Smooth muscle cell (in vitro differentiated cells): Measurements from ENCODE around the gene TAF1C. TPM values are rescaled to one million over a fixed set of nuclear protein-coding genes. Genes with fewer than 3 reads are reported as not detected.

ENCODE experiments used
- DNase-seq: peaks from one replicate; lab custom pipeline; 2025; ENCODE audit not compliant: unreplicated experiment; lab: John Stamatoyannopoulos, UW
- H2AFZ ChIP-seq: fragments of 200-600 bp; sonication (generic); 2 replicates; pipeline ENCODE4 v1.6.0; 2016; ENCODE audit warnings: antibody characterized with exemption, low read depth, mild to moderate bottlenecking
- H3F3A ChIP-seq: fragments of 200-600 bp; sonication (generic); 2 replicates; pipeline ENCODE4 v1.6.0; 2017; ENCODE audit warnings: antibody characterized with exemption, low read depth
- H3K27ac ChIP-seq: fragments of 200-600 bp; sonication (generic); 2 replicates; pipeline ENCODE4 v1.5.1; 2016; ENCODE audit warnings: low read depth, mild to moderate bottlenecking
- H3K27me3 ChIP-seq: fragments of 200-600 bp; sonication (generic); 2 replicates; pipeline ENCODE4 v1.6.1; 2016; ENCODE audit warnings: low read depth, mild to moderate bottlenecking
- H3K36me3 ChIP-seq: fragments of 200-600 bp; sonication (generic); 2 replicates; pipeline ENCODE4 v1.5.1; 2016; ENCODE audit warnings: low read depth
- H3K4me1 ChIP-seq: fragments of 200-600 bp; sonication (generic); 2 replicates; pipeline ENCODE4 v1.5.1; 2016; ENCODE audit warnings: low read depth
- H3K4me2 ChIP-seq: fragments of 200-600 bp; sonication (generic); 2 replicates; pipeline ENCODE4 v1.6.0; 2016; ENCODE audit warnings: mild to moderate bottlenecking
- H3K4me3 ChIP-seq: fragments of 200-600 bp; sonication (generic); 2 replicates; pipeline ENCODE4 v1.5.1; 2016; ENCODE audit warnings: mild to moderate bottlenecking
- H3K79me2 ChIP-seq: fragments of 200-600 bp; sonication (generic); 2 replicates; pipeline ENCODE4 v1.6.0; 2016; ENCODE audit warnings: low read depth, mild to moderate bottlenecking
- H3K9ac ChIP-seq: fragments of 200-600 bp; sonication (generic); 2 replicates; pipeline ENCODE4 v1.6.0; 2016; ENCODE audit warnings: low read depth
- H3K9me3 ChIP-seq: fragments of 200-600 bp; sonication (generic); replicated peaks from 2 replicates; pipeline ENCODE4 v1.5.1; 2016; ENCODE audit warnings: low read depth
- H4K20me1 ChIP-seq: fragments of 200-600 bp; sonication (generic); 2 replicates; pipeline ENCODE4 v1.6.0; 2016; ENCODE audit warnings: low read depth
- WGBS: methylation state at CpG from one replicate; pipeline ENCODE4 v1.1.7; 2016; ENCODE audit warnings: low lambda C conversion rate; 5-methylcytosine and 5-hydroxymethylcytosine counted together
- polyA plus RNA-seq: library from polyadenylated mRNA; unstranded; fragments of >200 nt; fragmentation: Nextera tagmentation; extraction: Ambion mirVana; gene quantifications from 2 replicates; pipeline ENCODE4 v1.2.1, GENCODE V29; 2016
- total RNA-seq: library from RNA; depleted of rRNA; stranded (reverse); fragments of >200 nt; gene quantifications from 2 replicates; pipeline ENCODE4 v1.2.3, GENCODE V29; 2014
- TF ChIP-seq, protein P1 (sequence below): fragments of 200-600 bp; sonication (generic); IDR thresholded peaks from 2 replicates; pipeline ENCODE4 v1.5.1; 2017; ENCODE audit warnings: borderline replicate concordance, mild to moderate bottlenecking, antibody characterized with exemption; ENCODE audit not compliant: insufficient read depth, poor library complexity, severe bottlenecking

TAF1C gene
- total and polyA plus RNA-seq, 2 experiments from 2014 or later: 17.1 to 35.5 TPM

DNA sequence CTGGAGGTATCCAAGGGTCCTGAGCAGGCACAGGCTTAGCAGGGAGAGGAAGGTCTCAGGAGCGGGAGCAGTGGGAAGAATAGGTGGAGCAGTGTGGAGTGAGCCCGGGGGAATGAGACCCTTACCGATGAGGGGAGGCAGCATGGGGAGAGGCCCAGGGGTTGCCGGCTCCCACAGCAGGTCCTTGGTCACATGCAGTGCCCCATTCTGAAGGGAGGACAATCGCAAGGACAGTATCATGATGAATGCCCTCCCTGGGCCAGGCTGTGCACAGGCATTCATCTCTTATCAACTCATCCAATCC, 3.3 kb downstream of the TAF1C start:
- Histone ChIP-seq H3K27me3 (no peaks in the 10 kb centered on the region), H3K79me2 (peaks cover 24% of the 10 kb centered on the region), H3K4me1 (peaks cover 5% of the 10 kb centered on the region), H3K4me3 (no peak overlapping the region), H3K4me2 (no peak overlapping the region), H3K9me3 (no peaks in the 10 kb centered on the region), H3K27ac (no peak overlapping the region), H3K9ac (no peak overlapping the region), H3F3A (no peaks in the 10 kb centered on the region), H2AFZ (no peak overlapping the region), H3K36me3 (no peaks in the 10 kb centered on the region), H4K20me1 (no peaks in the 10 kb centered on the region)
- WGBS: 95% methylated on average over 4 of the region's 5 CpGs
- no peak for DNase-seq
- TF ChIP-seq, protein P1, sequence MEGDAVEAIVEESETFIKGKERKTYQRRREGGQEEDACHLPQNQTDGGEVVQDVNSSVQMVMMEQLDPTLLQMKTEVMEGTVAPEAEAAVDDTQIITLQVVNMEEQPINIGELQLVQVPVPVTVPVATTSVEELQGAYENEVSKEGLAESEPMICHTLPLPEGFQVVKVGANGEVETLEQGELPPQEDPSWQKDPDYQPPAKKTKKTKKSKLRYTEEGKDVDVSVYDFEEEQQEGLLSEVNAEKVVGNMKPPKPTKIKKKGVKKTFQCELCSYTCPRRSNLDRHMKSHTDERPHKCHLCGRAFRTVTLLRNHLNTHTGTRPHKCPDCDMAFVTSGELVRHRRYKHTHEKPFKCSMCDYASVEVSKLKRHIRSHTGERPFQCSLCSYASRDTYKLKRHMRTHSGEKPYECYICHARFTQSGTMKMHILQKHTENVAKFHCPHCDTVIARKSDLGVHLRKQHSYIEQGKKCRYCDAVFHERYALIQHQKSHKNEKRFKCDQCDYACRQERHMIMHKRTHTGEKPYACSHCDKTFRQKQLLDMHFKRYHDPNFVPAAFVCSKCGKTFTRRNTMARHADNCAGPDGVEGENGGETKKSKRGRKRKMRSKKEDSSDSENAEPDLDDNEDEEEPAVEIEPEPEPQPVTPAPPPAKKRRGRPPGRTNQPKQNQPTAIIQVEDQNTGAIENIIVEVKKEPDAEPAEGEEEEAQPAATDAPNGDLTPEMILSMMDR: no peak

DNA sequence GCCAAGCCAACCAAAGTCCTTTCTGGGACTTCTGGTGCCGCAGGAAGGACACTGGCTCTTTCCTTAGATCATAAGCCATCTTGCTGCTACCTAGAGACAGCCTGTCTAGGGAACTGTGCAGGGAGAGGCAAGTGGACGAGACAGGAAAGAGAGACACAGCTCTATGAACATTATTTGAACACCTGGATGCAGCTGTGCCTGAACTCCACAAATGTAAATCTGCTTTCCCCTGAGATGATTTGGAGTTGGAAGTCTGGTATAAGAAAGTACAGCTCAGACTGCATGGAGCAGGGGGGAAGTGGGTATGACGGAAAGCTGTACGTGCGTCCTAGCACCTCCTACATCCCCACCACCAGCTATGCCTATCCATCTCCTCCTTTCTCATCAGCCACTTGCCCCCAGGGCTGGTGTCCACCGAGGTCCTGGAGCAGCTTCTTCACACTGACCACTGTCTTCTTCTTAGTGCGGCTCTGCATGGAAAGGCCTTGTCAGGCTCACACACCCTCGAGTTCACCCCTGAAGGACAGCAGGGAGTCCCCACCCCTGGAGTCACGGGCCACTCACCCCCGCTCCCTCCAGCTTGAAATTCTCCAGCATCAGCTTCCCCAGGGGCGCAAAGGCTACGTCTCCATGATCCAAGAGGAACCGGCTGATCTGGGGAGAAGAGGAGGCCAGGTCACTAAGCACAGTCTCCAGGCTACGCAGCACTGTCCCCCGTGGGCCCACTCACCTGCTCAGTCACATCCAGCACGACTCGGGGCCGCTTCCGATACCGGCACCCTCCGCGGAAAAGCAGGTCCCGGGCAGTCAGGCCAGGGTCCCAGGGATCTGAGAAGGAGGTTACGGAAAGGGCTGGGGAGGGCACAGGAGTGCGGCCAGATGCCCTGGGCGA, 3.9 kb downstream of the TAF1C start:
- DNase-seq: no peak
- Histone ChIP-seq H3K4me3 (no peak overlapping the region), H3K4me1 (peaks cover 5% of the 10 kb centered on the region), H3K27me3 (no peaks in the 10 kb centered on the region), H3K79me2 (peaks cover 24% of the 10 kb centered on the region), H2AFZ (no peak overlapping the region), H3K4me2 (no peak overlapping the region), H3F3A (peaks cover 2% of the 10 kb centered on the region), H3K9ac (no peak overlapping the region), H3K36me3 (no peaks in the 10 kb centered on the region), H3K9me3 (no peaks in the 10 kb centered on the region), H4K20me1 (no peaks in the 10 kb centered on the region), H3K27ac (no peak overlapping the region)
- 97% methylated on average over 26 of the region's 26 CpGs for WGBS
- TF ChIP-seq, protein P1: no peak

DNA sequence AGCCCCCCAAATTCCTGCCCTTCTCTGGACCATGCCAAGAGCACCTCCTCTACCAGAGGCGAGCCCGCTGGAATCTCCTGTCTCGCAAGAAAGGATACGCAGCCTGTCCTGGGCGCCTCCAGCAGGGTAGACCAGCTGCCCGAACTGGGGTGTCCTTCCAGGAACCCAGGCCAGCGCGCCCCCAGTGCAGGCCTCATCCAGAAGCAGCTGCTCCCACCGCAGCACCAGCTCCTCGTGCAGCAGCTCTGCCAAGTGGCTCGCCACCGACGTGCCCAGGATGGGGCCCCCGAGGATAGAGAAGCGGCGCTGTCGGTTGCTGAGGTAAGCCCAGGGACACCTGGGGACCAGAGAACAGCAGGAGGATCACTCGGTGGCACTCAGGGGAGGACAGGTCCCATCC, 4.8 kb downstream of the TAF1C start:
- no peaks in the 10 kb centered on the region for H3K9me3 ChIP-seq
- H3K4me2 ChIP-seq: no peak overlapping the region
- no peak overlapping the region for H3K9ac ChIP-seq
- H3K27me3 ChIP-seq: no peaks in the 10 kb centered on the region
- peaks cover 8% of the 10 kb centered on the region for H3K4me1 ChIP-seq
- no peaks in the 10 kb centered on the region for H3K36me3 ChIP-seq
- H3K4me3 ChIP-seq: no peak overlapping the region
- TF ChIP-seq, protein P1: no peak
- peaks cover 5% of the 10 kb centered on the region for H4K20me1 ChIP-seq
- no peak overlapping the region for H3K27ac ChIP-seq
- H3K79me2 ChIP-seq: peaks cover 24% of the 10 kb centered on the region
- no peak for DNase-seq
- 98% methylated on average over 18 of the region's 18 CpGs for WGBS
- peaks cover 9% of the 10 kb centered on the region for H3F3A ChIP-seq
- no peak overlapping the region for H2AFZ ChIP-seq
